Measurements from ENCODE around the gene GNAZ.
A peak's percentile ranks its signal among the peaks of the same experiment; 100 is the strongest.

Gene GNAZ

GRCh38 chr22:23064381-23065068 is 5.8 kb upstream of the GNAZ start:
- no peak for DNase-seq (ENCODE audit: low spot score)

GRCh38 chr22:23065069-23065451 is 5.3 kb upstream of the GNAZ start:
- DNase-seq (ENCODE audit: low spot score), result no peak

- no peak for DNase-seq (ENCODE audit: low spot score)
Measured at GRCh38 chr22:23065495-23066122, 4.7 kb upstream of the GNAZ start.

GRCh38 chr22:23066200-23067022 is 3.9 kb upstream of the GNAZ start:
- no peak for DNase-seq (ENCODE audit: low spot score)

GRCh38 chr22:23067023-23067650 is 3.2 kb upstream of the GNAZ start:
- no peak for DNase-seq (ENCODE audit: low spot score)

GRCh38 chr22:23067691-23068090 is 2.6 kb upstream of the GNAZ start:
- no peak for DNase-seq (ENCODE audit: low spot score)

- no peak for DNase-seq (ENCODE audit: low spot score)
Measured at GRCh38 chr22:23068096-23068831, 2.1 kb upstream of the GNAZ start.

- DNase-seq (ENCODE audit: low spot score), result no peak
Measured at GRCh38 chr22:23068832-23069385, 1.4 kb upstream of the GNAZ start.

GRCh38 chr22:23069502-23070357 is 589 bp upstream of the GNAZ start:
- peak; percentile 86 for DNase-seq (ENCODE audit: low spot score)

- DNase-seq (ENCODE audit: low spot score), result no peak
Measured at GRCh38 chr22:23071230-23072076, 1.1 kb downstream of the GNAZ start.

GRCh38 chr22:23072077-23072910 is 2.0 kb downstream of the GNAZ start:
- no peak for DNase-seq (ENCODE audit: low spot score)

GRCh38 chr22:23072911-23073491 is 2.7 kb downstream of the GNAZ start:
- no peak for DNase-seq (ENCODE audit: low spot score)

GRCh38 chr22:23073526-23074229 is 3.4 kb downstream of the GNAZ start:
- DNase-seq (ENCODE audit: low spot score), result no peak

- DNase-seq (ENCODE audit: low spot score), result no peak
Measured at GRCh38 chr22:23074451-23074850, 4.1 kb downstream of the GNAZ start.

GRCh38 chr22:23075050-23075449 is 4.7 kb downstream of the GNAZ start:
- DNase-seq (ENCODE audit: low spot score), result no peak

- DNase-seq (ENCODE audit: low spot score), result no peak
Measured at GRCh38 chr22:23075525-23076216, 5.4 kb downstream of the GNAZ start.
